IMR-90 (cell line): ENCODE results near the gene ANKRD6. TPM values are rescaled to one million over a fixed set of nuclear protein-coding genes. Genes with fewer than 3 reads are reported as not detected.

Experiments
- ATAC-seq: fragments of 200-7000 bp; cut with Tn5 transposase; 2 replicates; pipeline ENCODE4 v1.9.1; 2020; ENCODE audit warnings: low read depth, mild to moderate bottlenecking, moderate library complexity
- BruUV-seq: library from RNA; stranded (reverse); fragments of 400-500 nt; replicated peaks from 2 replicates; lab custom pipeline; 2021; lab: Mats Ljungman, UMichigan
- CTCF ChIA-PET: fragments of 300-600 bp; formaldehyde crosslinking; extraction: SDS; loops from one replicate; lab custom pipeline; 2021; ENCODE audit warnings: antibody characterized with exemption; lab: Yijun Ruan, JAX
- POLR2A ChIA-PET: fragments of 300-600 bp; sonication (Branson Sonifier 250); formaldehyde crosslinking; loops from one replicate; lab custom pipeline; 2022; ENCODE audit warnings: antibody characterized with exemption; ENCODE audit not compliant: unreplicated experiment; lab: Charles Lee
- DNase-seq: peaks from one replicate; pipeline ENCODE4 v3.0.0; 2013
- H2AFZ ChIP-seq: replicated peaks from 2 replicates; pipeline ENCODE3; 2013; ENCODE audit warnings: low read length, mild to moderate bottlenecking; ENCODE audit not compliant: poor library complexity
- H2AK5ac ChIP-seq: 2 replicates; pipeline ENCODE4 v1.6.1; 2013; ENCODE audit warnings: low read depth, low read length, inconsistent platforms
- H2AK9ac ChIP-seq: replicated peaks from 2 replicates; pipeline ENCODE3; 2013; ENCODE audit warnings: mild to moderate bottlenecking, low read depth, low read length, moderate library complexity; ENCODE audit not compliant: poor library complexity
- H2BK120ac ChIP-seq: 2 replicates; pipeline ENCODE4 v1.6.1; 2013; ENCODE audit warnings: low read depth, low read length, inconsistent platforms
- H2BK15ac ChIP-seq: 3 replicates; pipeline ENCODE4 v1.6.1; 2013; ENCODE audit warnings: low read depth, low read length, inconsistent platforms
- H2BK20ac ChIP-seq: 2 replicates; pipeline ENCODE4 v1.6.1; 2013; ENCODE audit warnings: low read depth, mild to moderate bottlenecking, inconsistent platforms, low read length, moderate library complexity
- H2BK5ac ChIP-seq: 2 replicates; pipeline ENCODE4 v1.6.1; 2013; ENCODE audit warnings: mild to moderate bottlenecking, low read depth, low read length, inconsistent platforms; ENCODE audit not compliant: poor library complexity, severe bottlenecking
- H3K14ac ChIP-seq: replicated peaks from 2 replicates; pipeline ENCODE4 v1.6.1; 2013; ENCODE audit warnings: low read depth, low read length, inconsistent platforms
- H3K18ac ChIP-seq: 2 replicates; pipeline ENCODE4 v1.6.1; 2013; ENCODE audit warnings: low read depth, low read length, control low read depth
- H3K23ac ChIP-seq: 2 replicates; pipeline ENCODE4 v1.6.1; 2013; ENCODE audit warnings: low read depth, low read length, inconsistent platforms
- H3K27ac ChIP-seq: 2 replicates; pipeline ENCODE4 v1.5.1; 2013; ENCODE audit warnings: mild to moderate bottlenecking, control low read depth, low read length; ENCODE audit not compliant: insufficient read depth
- H3K27me3 ChIP-seq: 2 replicates; pipeline ENCODE4 v1.6.1; 2013; ENCODE audit warnings: low read length; ENCODE audit not compliant: control insufficient read depth, insufficient read depth
- H3K36me3 ChIP-seq: 2 replicates; pipeline ENCODE4 v1.6.1; 2013; ENCODE audit warnings: low read length, mixed read lengths; ENCODE audit not compliant: control insufficient read depth, insufficient read depth
- H3K4ac ChIP-seq: 2 replicates; pipeline ENCODE4 v1.6.1; 2013; ENCODE audit warnings: low read depth, low read length, inconsistent platforms
- H3K4me1 ChIP-seq: 2 replicates; pipeline ENCODE4 v1.6.1; 2013; ENCODE audit warnings: low read length, mixed read lengths; ENCODE audit not compliant: control insufficient read depth, insufficient read depth
- H3K4me2 ChIP-seq: 2 replicates; pipeline ENCODE4 v1.6.1; 2013; ENCODE audit warnings: low read depth, mild to moderate bottlenecking, control low read depth, low read length, moderate library complexity
- H3K4me3 ChIP-seq: 2 replicates; pipeline ENCODE4 v1.5.1; 2013; ENCODE audit warnings: low read depth, mild to moderate bottlenecking, control low read depth, low read length, moderate library complexity; ENCODE audit not compliant: insufficient read depth
- H3K56ac ChIP-seq: 2 replicates; pipeline ENCODE4 v1.6.1; 2013; ENCODE audit warnings: low read length, inconsistent platforms; ENCODE audit not compliant: insufficient read depth; ENCODE audit errors: extremely low read depth
- H3K79me1 ChIP-seq, 2 experiments: 2 replicates each; pipeline ENCODE4 v1.6.1; 2013; ENCODE audit warnings: low read length in 2 of 2, inconsistent platforms in 1 of 2, low read depth in 1 of 2
- H3K9ac ChIP-seq: 2 replicates; pipeline ENCODE4 v1.6.1; 2013; ENCODE audit warnings: low read depth, low read length, control low read depth
- H3K9me1 ChIP-seq: 2 replicates; pipeline ENCODE4 v1.6.1; 2013; ENCODE audit warnings: low read length, inconsistent platforms; ENCODE audit not compliant: insufficient read depth
- H3K9me3 ChIP-seq: 2 replicates; pipeline ENCODE4 v1.6.1; 2013; ENCODE audit warnings: low read length; ENCODE audit not compliant: control insufficient read depth, insufficient read depth
- H4K20me1 ChIP-seq: 2 replicates; pipeline ENCODE4 v1.6.1; 2013; ENCODE audit warnings: low read length, inconsistent platforms; ENCODE audit not compliant: insufficient read depth
- H4K5ac ChIP-seq: 2 replicates; pipeline ENCODE4 v1.6.1; 2013; ENCODE audit warnings: mild to moderate bottlenecking, low read depth, low read length, control low read depth
- H4K8ac ChIP-seq, 2 experiments: 2 replicates each; pipeline ENCODE4 v1.6.1; 2013; ENCODE audit warnings: low read depth in 2 of 2, low read length in 2 of 2, control low read depth in 1 of 2, inconsistent platforms in 1 of 2
- H4K91ac ChIP-seq: 2 replicates; pipeline ENCODE4 v1.6.1; 2013; ENCODE audit warnings: low read depth, low read length, inconsistent platforms; ENCODE audit not compliant: insufficient read depth
- BHLHE40 ChIP-seq: fragments of 150-350 bp; IDR thresholded peaks from 2 replicates; pipeline ENCODE4 v1.6.1; 2016; ENCODE audit warnings: mild to moderate bottlenecking, low read depth, low read length
- CEBPB ChIP-seq: IDR thresholded peaks from 2 replicates; pipeline ENCODE4 v1.6.1; 2012; ENCODE audit warnings: low read depth, low read length, improper control_type of control experiment
- CHD1 ChIP-seq: IDR thresholded peaks from 2 replicates; pipeline ENCODE4 v1.6.1; 2012; ENCODE audit warnings: low read depth, low read length, improper control_type of control experiment
- MAFK ChIP-seq: IDR thresholded peaks from 2 replicates; pipeline ENCODE4 v1.6.1; 2012; ENCODE audit warnings: low read depth, low read length, improper control_type of control experiment
- MAZ ChIP-seq: IDR thresholded peaks from 2 replicates; pipeline ENCODE4 v1.6.1; 2012; ENCODE audit warnings: low read depth, mild to moderate bottlenecking, low read length, improper control_type of control experiment, moderate library complexity, borderline replicate concordance
- MXI1 ChIP-seq: IDR thresholded peaks from 2 replicates; pipeline ENCODE4 v1.6.1; 2012; ENCODE audit warnings: low read depth, mild to moderate bottlenecking, low read length, moderate library complexity, borderline replicate concordance
- NFE2L2 ChIP-seq: fragments of 150-350 bp; IDR thresholded peaks from 2 replicates; pipeline ENCODE4 v1.6.1; 2016; ENCODE audit warnings: low read depth, mild to moderate bottlenecking, low read length
- POLR2A ChIP-seq: IDR thresholded peaks from 2 replicates; pipeline ENCODE4 v1.6.1; 2012; ENCODE audit warnings: mild to moderate bottlenecking, low read depth, low read length
- RCOR1 ChIP-seq: IDR thresholded peaks from 2 replicates; pipeline ENCODE4 v1.6.1; 2012; ENCODE audit warnings: mild to moderate bottlenecking, low read length, improper control_type of control experiment; ENCODE audit not compliant: insufficient replicate concordance
- RFX5 ChIP-seq: IDR thresholded peaks from 2 replicates; pipeline ENCODE4 v1.8.0; 2012; ENCODE audit warnings: low read depth, mild to moderate bottlenecking, low read length, moderate library complexity
- SMC3 ChIP-seq: fragments of 150-350 bp; IDR thresholded peaks from 2 replicates; pipeline ENCODE4 v1.6.1; 2016; ENCODE audit warnings: low read depth, mild to moderate bottlenecking, antibody characterized with exemption, low read length, moderate library complexity
- WGBS, 2 experiments: methylation state at CpG; one replicate each; pipeline versions ENCODE4 v1.1.5 to v1.1.7; 2013; ENCODE audit warnings: missing lambda C conversion rate in 2 of 2; ENCODE audit not compliant: insufficient read length in 1 of 2; ENCODE audit errors: extremely low coverage in 2 of 2; 5-methylcytosine and 5-hydroxymethylcytosine counted together
- dilution Hi-C: fragments of 300-500 bp; cut with HindIII; formaldehyde crosslinking; loops from one replicate; pipeline ENCODE4 v1.14.3; 2018; ENCODE audit warnings: low sequenced_read_pairs; ENCODE audit not compliant: unreplicated experiment
- in situ Hi-C: fragments of 300-500 bp; cut with MboI; formaldehyde crosslinking; loops from 3 replicates; pipeline ENCODE4 v1.14.3; 2019; ENCODE audit warnings: low sequenced_read_pairs, inconsistent platforms, mixed read lengths
- intact Hi-C: fragments of 100-400 bp; cut with micrococcal nuclease; formaldehyde crosslinking; loops from 2 replicates; pipeline ENCODE4 v1.10.0; 2022
- polyA plus RNA-seq, 3 experiments: library from polyadenylated mRNA; depleted of rRNA; stranded (reverse); fragments of >200 nt; gene quantifications; 2 replicates each; pipeline ENCODE4 v1.2.3, GENCODE V29; 2012; ENCODE audit warnings: low replicate concordance in 1 of 3
- total RNA-seq: library from RNA; depleted of rRNA; stranded (reverse); fragments of >200 nt; gene quantifications from 2 replicates; pipeline ENCODE4 v1.2.3, GENCODE V29; 2012
- TF ChIP-seq, protein P1 (sequence below): conservative IDR thresholded peaks from 2 replicates; pipeline ENCODE4 v1.5.1; 2012; ENCODE audit warnings: mild to moderate bottlenecking, low read depth, low read length, improper control_type of control experiment

The ANKRD6 gene
- total and polyA plus RNA-seq, 2 of the 4 experiments (the other 2 are of a cell fraction), result 0.12 to 0.18 TPM

DNA sequence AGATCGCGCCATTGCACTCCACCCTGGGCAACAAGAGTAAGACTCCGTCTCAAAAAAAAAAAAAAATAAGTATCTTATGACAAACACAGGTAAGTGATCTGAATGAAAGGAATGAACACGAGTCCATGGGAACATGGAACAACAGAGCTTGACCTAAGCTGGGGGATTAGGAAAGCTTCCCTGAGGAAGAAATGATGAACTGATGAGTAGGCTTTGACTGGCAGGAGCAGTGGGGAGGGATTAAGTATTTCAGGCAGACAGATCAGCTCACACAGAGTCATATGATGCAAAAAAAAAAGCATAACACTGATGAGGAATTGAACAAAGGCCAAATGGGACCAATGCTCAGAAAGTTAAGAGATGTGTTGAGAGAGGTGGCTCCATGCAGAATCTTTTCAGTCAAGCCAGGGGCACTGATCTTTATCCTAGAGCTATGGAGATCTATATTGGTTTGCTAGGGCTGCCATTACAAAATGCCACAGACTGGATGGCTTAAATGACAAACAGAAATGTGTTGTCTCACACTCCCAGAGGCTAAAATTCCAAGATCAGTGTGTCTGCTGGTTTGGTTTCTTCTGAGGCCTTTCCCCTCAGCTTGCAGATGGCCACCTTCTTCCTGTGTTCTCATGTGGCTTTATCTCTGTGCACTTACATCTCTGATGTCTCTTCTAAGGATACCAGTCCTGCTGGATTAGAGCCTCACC, 85.6 kb downstream of the ANKRD6 start:
- Histone ChIP-seq H3K4me3 (no peak overlapping the region), H3K27me3 (no peaks in the 10 kb centered on the region), H3K9me1 (no peaks in the 10 kb centered on the region), H3K14ac (no peak overlapping the region), H3K36me3 (no peaks in the 10 kb centered on the region), H2AK9ac (no peak overlapping the region), H4K91ac (no peak overlapping the region), H4K5ac (no peak overlapping the region), H2AK5ac (no peak overlapping the region), H2AFZ (no peak overlapping the region), H3K27ac (no peak overlapping the region), H3K4me1 (no peaks in the 10 kb centered on the region), H2BK20ac (no peak overlapping the region), H2BK15ac (no peak overlapping the region), H3K23ac (no peak overlapping the region), H4K20me1 (no peaks in the 10 kb centered on the region), H3K9me3 (no peaks in the 10 kb centered on the region), H4K8ac (no peak overlapping the region), H3K18ac (no peak overlapping the region), H2BK120ac (no peak overlapping the region), H3K79me1 (no peaks in the 10 kb centered on the region), H2BK5ac (no peak overlapping the region), H3K9ac (no peak overlapping the region), H3K56ac (no peak overlapping the region), H3K4ac (no peak overlapping the region), H3K4me2 (no peak overlapping the region)
- dilution Hi-C loops, result no loop called here
- intact Hi-C loops, result no loop called here
- ChIA-PET POLR2A (no interaction called here), CTCF (interaction anchor here (0.6 kb wide), 1 partner anchor 57 kb away, joined by 4 read pairs; no protein-coding TSS in a partner anchor)
- no CpG with 5 or more reads among the region's 4 CpGs for WGBS, 2 experiments
- DNase-seq (no peak), ATAC-seq (no peak)
- no TSS peak for BruUV-seq
- in situ Hi-C loops, result no loop called here
- no peak for TF ChIP-seq MAFK
- TF ChIP-seq POLR2A, result no peak
- TF ChIP-seq MXI1, result no peak
- no peak for TF ChIP-seq MAZ
- TF ChIP-seq, protein P1, sequence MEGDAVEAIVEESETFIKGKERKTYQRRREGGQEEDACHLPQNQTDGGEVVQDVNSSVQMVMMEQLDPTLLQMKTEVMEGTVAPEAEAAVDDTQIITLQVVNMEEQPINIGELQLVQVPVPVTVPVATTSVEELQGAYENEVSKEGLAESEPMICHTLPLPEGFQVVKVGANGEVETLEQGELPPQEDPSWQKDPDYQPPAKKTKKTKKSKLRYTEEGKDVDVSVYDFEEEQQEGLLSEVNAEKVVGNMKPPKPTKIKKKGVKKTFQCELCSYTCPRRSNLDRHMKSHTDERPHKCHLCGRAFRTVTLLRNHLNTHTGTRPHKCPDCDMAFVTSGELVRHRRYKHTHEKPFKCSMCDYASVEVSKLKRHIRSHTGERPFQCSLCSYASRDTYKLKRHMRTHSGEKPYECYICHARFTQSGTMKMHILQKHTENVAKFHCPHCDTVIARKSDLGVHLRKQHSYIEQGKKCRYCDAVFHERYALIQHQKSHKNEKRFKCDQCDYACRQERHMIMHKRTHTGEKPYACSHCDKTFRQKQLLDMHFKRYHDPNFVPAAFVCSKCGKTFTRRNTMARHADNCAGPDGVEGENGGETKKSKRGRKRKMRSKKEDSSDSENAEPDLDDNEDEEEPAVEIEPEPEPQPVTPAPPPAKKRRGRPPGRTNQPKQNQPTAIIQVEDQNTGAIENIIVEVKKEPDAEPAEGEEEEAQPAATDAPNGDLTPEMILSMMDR, result no peak
- TF ChIP-seq CHD1, result no peak
- TF ChIP-seq NFE2L2, result no peak
- TF ChIP-seq BHLHE40, result no peak
- no peak for TF ChIP-seq CEBPB
- TF ChIP-seq SMC3, result no peak
- no peak for TF ChIP-seq RFX5
- TF ChIP-seq RCOR1, result no peak
